Hepatocyte (in vitro differentiated cells): Measurements from ENCODE around the gene UBAP2L.
"Not testable (repeated sequence)": the region's sequence is repeated elsewhere in the genome, so short reads cannot be mapped to it uniquely, and the experiment has no call there.

Experiments used
- CTCF ChIP-seq: fragments of 200-600 bp; sonication (generic); IDR thresholded peaks from 2 replicates; pipeline ENCODE4 v1.5.1; 2016; ENCODE audit warnings: antibody characterized with exemption, mild to moderate bottlenecking; ENCODE audit not compliant: poor library complexity
- EZH2 ChIP-seq: fragments of 200-600 bp; sonication (generic); IDR thresholded peaks from 2 replicates; pipeline ENCODE4 v1.6.1; 2016; ENCODE audit warnings: antibody characterized with exemption, mild to moderate bottlenecking, borderline replicate concordance
- EZH2phosphoT487 ChIP-seq: fragments of 200-600 bp; sonication (generic); IDR thresholded peaks from one replicate; pipeline ENCODE4 v1.6.1; 2018; ENCODE audit warnings: antibody characterized with exemption, mild to moderate bottlenecking, low read depth, moderate library complexity; ENCODE audit not compliant: unreplicated experiment, severe bottlenecking

DNA sequence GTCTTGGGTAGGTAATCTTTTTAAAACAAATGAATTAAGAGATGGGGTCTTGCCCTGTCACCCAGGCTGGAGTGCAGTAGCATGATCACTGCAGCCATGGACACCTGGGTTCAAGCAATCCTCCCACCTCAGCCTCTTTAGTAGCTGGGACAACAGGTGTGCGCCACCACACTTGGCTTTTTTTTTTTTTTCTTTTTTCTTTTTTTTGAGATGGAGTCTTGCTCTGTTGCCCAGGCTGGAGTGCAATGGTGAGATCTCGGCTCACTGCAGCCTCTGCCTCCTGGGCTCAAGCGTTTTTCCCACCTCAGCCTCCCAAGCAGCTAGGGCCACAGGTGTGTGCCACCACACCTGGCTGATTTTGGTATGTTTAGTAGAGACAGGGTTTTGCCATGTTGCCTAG lies 10.4 kb downstream of the UBAP2L start:
- TF ChIP-seq CTCF, EZH2phosphoT487, EZH2: not testable (repeated sequence)
